Measurements from ENCODE around the gene NDUFB8.
A peak's percentile ranks its signal among the peaks of the same experiment; 100 is the strongest.

NDUFB8 gene

DNA sequence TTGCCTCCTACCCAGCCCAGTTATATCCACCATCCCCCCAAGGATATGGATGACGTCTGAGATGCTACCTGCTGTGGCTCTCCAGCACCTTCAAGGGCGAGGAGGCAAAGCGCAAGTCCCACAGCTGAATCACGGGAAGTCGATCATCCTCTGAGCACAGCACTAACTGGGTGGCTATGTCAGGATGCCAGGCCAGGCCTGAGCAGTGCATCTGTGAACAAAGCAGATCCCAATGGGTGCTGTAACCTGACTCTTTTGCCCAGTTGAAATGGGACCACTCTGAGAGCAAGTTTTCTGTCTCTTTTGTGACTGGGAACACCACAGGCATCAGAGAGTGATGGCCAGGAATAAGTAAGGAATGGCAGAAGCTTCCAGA, 22.3 kb downstream of the NDUFB8 start:
- no peak for DNase-seq (ENCODE audit: low spot score)

DNA sequence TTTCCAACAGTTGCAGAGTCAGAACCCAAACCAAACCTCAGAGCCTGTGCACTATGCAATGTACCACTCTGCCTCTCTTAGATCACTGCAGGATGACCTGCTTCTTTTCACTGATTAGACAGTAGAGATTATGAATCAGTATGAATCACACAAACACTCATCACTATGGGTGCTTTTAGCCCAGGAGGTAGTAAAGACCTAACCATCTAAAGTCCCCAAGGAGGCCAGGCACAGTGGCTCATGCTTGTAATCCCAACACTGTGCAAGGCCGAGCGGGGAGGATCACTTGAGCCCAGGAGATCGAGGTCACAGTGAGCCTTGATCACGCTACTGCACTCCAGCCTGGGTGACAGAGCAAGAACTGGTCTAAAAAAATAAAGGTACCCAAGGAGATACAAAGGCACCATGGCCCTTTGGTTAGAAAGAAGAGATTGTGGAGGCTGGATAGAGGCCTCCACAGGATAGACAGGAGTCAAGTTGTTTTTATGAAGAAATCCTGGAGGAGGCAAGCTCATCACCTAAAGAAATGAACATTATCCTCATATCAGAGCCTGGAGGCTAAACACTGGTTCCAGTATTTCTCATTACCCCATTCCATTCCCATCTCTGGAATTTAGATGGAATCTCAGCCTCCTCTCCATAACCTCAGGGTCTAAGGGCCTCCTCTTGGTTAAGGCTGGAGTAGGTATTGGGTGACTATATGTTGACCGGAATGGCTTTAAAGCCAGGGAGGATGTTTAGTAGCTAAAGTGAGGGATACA, 22.9 kb downstream of the NDUFB8 start:
- DNase-seq (ENCODE audit: low spot score) = no peak

DNA sequence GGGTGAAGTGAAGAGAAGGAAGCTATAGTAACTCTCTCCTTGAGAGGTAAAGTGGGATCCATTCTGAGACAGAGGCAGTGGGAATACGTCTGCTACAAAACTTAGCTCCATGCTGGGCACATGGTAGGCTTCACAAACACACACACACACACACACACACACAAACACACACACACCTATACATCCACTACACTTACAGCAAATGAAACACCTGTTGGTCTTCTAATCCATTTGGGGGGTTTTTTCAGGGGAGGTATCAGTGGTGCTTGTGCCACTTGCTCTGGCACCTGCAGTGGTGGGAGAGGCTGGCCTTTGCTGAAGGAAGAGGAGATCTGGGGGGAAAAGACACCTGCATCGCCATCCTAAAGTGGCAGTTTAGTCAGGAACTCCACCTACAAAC, 24.5 kb downstream of the NDUFB8 start:
- DNase-seq (ENCODE audit: low spot score) = no peak

DNA sequence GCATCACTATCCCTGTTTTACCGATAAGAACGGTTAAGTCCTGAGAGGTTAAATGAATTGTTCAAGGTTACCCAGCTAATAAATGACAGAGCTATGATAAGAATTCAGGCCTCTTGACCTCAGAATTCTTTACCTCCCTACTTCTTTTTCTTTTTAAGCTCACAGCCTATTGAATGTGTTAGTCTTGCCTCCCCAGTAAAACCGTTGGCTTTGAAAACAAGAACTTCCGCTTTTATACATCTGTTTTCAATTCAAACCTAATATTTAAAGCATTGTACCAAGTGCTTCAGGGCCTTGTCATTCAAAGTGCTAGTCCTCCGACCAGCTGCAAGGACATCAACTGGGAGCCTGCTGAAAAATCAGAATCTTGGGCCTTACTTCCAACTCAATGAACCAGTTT, 25.6 kb downstream of the NDUFB8 start:
- no peak for DNase-seq (ENCODE audit: low spot score)

DNA sequence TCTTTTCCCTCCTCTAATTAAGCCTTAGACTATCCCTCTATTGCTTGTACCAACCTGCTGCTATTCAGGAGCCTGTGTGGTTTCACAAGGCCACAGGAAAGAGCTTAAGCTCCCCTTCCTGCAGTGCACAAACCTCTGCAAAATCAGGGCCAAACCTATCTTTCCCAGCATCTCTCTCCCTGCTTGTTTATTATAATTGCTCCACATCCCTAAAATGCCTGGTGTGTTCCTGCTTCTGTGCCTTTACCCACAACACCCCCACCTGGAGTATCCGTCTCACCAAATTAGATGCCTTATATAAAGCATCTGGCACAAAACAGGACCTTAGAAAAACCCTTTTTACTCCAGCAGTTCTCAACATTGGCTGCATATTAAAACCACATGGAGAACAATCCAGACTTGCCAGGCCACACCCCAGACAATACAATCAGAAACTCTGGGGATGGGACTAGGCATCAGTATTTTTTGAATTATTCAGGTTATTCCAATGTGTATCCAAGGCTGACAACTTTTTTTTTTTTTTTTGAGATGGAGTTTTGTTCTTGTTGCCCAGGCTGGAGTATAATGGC, 26.7 kb downstream of the NDUFB8 start:
- DNase-seq (ENCODE audit: low spot score) = no peak

DNA sequence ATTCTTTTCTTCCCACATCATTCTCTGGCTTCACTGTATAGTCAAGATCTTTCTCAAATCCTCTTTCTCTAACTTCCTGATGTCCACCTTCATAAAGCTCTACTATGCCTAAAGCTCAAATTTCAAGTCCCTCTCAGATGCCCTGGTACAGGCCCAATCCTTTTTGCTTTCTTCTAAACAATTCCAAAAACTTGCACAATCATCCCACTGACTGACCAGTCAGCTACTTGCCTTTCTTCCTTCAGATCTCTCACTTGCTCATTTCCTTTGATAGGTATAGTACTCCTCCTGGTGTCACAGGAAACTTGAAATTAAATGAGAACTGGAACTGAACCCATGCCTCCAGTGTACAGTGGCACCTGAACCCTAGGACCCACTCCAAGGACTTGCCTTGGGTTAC, 28.2 kb downstream of the NDUFB8 start:
- no peak for DNase-seq (ENCODE audit: low spot score)

DNA sequence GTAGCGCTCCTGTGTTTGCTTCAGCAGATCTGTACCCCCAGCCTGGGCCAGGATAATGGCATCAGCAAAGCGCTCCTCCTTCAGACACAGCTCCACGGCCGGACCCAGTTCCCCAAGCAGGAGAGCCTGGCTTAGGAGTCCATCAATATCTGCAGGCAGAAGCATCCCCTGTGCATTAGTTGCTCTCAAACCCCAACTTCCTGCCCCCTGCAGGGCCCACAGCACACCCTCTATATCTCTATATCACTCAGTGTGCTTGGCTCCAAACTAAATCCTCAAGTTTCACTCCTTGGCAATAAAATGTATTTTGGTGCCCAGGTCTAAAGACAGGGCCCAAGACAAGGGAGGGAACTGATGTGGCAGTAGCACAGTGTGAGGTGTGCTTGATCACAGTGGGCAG, 31.6 kb downstream of the NDUFB8 start:
- no peak for DNase-seq (ENCODE audit: low spot score)

DNA sequence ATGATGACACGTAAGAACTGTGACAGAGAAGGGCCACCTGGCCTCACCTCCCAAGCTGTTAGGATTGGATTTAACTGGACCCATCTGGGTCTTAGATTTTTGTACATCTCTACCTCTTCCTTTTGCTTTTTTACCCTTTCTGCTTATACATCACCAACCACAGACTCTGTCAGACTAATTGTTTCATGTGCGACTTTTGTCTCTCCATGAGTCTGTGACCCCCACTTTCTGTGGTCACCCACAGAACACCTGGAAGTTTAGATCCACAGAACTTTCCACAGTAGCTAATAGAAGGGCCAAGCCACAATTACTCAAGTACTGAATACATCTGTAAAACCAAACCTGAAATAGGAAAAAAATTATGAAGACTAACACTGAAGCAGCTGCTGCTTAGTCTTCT, 33.1 kb downstream of the NDUFB8 start:
- DNase-seq (ENCODE audit: low spot score) = no peak

DNA sequence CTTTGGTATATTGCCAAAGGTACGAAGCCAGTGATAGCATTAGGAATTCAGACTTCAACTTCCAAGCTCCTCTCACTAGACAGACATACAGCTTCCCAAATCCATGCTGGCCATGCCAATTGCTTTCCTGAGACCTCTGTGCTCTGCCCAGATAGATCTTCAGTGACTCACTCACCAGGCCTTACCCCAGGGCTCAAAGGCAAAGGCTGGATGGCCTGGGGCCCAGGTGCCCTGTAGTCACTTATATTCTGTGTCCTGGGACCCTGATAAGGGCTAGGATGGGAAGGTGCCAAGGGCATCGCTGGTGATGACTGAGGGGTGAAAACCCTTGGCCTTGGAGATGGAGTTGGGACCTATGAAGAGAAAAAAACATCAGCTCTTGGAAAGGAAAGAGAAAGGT, 39.1 kb downstream of the NDUFB8 start:
- no peak for DNase-seq (ENCODE audit: low spot score)

DNA sequence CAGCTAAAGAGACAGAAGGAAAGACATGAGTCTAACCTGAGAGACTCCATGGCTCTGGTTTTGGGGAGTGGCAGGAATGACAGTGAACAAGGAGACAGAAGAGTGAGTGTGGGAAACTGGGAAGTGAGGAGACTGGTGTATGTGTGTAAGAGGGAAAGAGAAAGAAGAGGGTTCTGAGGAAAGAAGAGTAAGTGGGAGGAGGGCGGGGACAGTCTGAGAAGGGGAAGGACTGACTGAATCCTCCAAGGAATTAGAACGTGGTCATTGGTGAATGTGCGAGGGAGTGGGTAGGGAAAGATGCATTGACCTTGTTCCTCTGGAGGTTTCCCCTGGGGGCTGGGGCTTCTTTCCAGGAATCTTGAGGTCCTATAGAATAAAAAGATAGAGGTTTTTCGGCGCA, 40.3 kb downstream of the NDUFB8 start:
- no peak for DNase-seq (ENCODE audit: low spot score)

DNA sequence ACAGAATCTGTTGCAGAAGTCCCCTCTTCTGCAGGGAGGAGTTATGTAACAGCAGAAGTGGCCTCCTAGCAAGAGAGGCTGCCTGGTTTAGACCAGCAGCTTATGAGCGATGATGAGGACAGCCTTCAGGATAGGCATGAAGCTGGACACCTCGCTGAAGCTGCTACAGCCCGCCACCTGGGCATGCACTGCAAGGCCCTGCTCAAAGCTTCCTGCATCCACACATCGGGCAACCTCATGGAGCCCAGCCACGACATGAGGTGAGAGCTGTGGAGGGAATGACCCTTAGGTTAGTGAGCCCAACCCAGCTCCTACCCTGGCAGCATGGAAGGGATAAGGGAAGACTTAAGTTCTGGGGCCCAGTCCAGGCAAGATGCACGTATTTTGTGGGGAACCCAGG, 42.1 kb downstream of the NDUFB8 start:
- no peak for DNase-seq (ENCODE audit: low spot score)

DNA sequence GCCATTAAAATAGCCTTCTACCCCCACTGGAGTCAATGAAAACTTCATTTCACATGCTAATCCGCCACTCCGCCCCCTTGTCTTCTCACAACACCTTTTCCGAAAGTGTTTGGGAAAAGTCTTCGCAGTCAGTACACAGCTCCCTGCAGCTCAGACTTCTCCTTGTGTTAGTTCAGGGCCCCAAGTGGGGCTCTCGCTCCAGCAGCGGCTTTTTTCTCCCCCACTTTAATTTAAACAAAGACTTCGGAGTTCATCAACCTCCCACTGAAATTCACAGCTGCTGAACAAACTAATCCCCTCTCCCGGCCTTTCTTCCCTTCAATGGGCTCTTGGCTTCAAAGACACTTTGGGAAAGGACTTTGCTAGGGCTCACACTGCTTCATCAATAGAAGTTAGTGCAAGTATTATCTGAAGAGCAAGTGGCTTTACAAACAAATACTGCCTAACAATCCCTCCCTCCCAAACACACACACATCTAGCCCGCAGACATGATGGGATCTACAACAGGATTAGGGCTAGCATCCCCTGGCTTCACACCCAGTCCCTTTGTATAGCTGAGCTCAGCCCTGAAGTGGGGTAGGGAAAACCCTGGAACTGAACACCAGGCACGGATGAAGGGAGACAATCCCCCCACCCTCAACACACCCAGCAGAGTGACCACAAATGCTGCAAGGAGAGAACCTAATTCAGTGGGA, 43.7 kb downstream of the NDUFB8 start:
- DNase-seq (ENCODE audit: low spot score) = no peak

DNA sequence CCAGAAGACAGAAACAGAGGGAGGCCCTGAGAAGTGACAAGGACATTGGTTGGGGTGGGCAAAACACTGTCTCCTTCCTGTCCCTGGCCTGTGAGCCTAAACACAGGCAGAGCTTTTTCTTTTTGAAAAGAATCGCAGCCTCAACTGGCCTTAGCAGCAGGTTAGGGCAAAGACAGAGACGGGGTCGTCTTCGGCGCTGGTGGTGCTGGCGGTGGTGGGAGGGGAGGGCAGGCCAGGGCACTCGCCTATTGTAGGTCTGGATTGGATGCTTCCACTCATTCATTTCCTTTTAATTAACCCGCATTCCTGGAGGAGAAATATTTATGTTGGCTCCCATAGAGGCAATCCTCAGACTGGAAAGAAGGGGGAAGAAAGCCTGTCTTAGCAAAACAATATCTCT, 44.3 kb downstream of the NDUFB8 start:
- DNase-seq (ENCODE audit: low spot score) = no peak

DNA sequence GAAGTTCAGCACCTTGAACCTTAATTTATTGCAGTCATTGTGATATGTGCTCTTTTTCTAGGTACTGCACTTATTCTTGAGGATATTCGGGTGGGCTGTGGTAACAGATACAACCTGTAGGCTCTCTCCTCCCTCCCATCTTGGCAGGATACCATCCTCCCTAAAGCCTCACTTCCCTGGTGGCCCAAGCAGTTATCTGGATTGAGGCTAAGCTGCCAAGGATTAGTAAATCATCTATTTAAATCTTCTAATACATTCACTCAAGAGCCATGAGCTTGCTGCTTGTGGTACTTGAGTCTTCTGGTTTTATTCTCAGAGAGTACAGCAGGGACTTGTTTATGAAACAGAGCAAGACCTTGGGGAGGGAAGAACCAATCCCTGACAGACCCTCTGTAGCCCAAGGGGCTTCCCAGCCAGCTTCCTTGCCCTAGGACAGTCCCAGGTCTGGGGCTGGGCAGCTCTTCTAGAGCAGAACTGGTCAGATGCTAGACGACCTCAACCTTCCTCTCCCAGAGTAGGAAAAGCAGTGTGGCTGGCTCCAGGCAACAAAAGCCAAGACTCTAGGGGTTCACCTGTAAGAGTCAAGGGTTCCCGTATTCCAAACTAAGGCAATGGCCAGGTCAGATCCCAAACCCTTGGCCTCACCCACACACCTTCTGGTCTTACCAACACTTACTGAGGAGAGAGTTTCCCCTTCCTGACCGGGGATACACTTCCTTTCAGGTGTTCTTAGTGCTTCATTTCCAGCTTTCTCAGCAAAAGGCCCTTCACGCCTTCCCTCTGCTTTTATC, 45.6 kb downstream of the NDUFB8 start:
- no peak for DNase-seq (ENCODE audit: low spot score)

DNA sequence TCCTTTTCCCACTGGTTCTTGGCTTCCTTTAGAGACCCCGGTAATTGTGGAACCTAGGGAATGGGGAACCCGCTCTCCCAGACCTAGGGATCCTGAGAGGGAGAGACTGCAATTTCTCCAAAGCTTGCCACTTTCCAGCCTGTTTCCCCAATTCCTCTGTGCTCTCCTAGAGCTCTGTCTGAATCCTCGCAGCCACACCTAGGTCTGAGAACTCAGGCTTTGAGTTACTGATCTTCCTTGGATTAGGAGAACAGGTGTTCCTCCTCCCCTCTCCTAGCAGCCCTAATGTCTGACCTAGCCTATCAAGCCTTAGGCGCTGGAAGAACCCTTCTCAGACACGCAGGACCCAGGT, 46.9 kb downstream of the NDUFB8 start:
- DNase-seq (ENCODE audit: low spot score) = no peak

DNA sequence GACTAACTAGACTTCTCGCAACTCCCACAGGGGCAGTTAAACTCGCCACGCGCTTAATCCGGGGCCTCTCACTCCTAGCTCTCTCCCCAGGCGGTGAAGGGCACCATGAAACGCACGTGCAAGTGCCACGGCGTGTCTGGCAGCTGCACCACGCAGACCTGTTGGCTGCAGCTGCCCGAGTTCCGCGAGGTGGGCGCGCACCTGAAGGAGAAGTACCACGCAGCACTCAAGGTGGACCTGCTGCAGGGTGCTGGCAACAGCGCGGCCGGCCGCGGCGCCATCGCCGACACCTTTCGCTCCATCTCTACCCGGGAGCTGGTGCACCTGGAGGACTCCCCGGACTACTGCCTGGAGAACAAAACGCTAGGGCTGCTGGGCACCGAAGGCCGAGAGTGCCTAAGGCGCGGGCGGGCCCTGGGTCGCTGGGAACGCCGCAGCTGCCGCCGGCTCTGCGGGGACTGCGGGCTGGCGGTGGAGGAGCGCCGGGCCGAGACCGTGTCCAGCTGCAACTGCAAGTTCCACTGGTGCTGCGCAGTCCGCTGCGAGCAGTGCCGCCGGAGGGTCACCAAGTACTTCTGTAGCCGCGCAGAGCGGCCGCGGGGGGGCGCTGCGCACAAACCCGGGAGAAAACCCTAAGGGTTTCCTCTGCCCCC, 47.4 kb downstream of the NDUFB8 start:
- peak; percentile 61 for DNase-seq (ENCODE audit: low spot score)

DNA sequence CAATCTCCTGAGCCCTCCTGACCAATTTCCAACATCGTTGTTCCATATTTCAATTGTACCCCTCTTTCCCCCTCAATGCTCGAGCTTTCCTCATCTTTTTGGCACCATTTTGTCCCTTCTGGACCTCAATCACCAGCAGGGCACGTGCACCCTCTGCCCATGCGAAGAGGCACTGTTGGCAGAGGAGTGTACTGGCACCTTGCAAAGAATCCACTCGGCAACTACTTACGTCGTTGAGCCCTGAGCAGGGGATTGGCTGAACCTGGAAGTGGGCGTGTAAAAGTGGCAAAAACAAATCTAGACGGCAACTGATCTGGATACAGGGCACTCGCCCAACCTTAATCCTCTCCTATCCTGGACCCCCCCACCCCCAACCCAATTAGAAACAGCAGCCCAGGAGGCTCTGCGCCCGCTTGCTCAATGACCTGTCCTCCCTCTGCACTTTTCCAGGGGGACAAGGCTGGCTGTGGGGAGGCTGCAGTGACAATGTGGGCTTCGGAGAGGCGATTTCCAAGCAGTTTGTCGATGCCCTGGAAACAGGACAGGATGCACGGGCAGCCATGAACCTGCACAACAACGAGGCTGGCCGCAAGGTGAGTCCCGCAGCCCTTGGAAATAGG, 48.1 kb downstream of the NDUFB8 start:
- DNase-seq (ENCODE audit: low spot score) = peak; percentile 92

DNA sequence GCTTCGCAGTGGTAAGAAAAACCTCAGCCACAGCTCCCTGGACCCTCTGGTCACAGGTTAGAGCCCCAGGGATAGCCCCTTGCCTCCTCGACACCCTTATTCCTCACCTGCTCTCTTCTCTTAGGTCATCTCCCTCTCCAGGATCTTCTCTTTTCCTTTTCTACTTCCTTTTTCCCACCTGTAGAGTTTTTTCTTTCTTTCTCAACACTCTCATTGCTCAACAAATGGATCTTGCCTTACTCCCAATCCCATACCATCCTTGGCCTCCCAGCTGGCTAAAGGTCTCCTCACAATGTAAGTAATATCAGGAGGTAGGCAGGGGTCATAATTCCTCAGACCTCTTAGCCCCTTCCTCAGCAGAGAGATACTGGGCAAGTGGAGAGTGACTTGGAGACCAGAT, 49.7 kb downstream of the NDUFB8 start:
- no peak for DNase-seq (ENCODE audit: low spot score)

DNA sequence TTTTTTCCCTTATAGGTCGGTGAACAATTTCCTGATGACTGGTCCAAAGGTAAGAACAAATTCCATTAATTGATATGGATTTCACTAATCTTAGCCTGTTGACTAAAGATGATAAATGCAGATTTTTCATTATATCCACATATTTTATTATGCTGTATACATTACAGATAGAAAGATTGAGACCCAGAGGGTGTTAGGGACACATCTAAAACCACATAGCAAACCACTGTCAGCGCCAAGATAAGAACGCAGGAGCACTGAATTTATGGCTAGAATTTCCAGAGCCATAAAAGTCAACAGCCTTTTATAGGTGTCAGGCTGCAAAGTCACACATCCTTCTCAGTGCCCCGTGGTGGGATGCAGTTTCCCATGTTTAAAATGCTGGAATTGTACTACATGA, 50.6 kb downstream of the NDUFB8 start:
- DNase-seq (ENCODE audit: low spot score) = no peak

DNA sequence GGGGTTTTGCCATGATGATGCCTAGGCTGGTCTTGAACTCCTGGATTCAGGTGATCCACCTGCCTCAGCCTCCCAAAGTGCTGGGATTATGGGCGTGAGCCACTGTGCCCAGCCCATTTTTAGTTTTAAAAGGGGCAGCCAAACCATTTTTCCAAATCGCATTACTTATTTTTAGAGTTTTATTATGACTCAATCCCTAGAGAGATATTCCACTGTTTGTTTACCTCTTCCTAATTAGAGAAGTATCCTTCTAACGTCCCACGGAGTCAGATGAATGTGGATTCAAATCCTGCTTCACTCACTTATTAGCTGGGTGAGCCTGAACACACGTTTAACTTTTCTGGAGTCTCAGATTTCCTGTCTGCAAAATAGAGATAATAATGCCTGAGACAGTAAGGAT, 51.7 kb downstream of the NDUFB8 start:
- no peak for DNase-seq (ENCODE audit: low spot score)
